Neural progenitor cell (in vitro differentiated cells): ENCODE measurements around the gene LRIG2.

Experiments used
- CTCF ChIP-seq: fragments of 200-600 bp; sonication (generic); IDR thresholded peaks from 2 replicates; pipeline ENCODE4 v1.5.1; 2017; ENCODE audit warnings: antibody characterized with exemption, mild to moderate bottlenecking
- EZH2 ChIP-seq: fragments of 200-600 bp; sonication (generic); IDR thresholded peaks from 2 replicates; pipeline ENCODE4 v1.6.1; 2017; ENCODE audit warnings: antibody characterized with exemption, mild to moderate bottlenecking, moderate library complexity

- no peak for TF ChIP-seq CTCF
- TF ChIP-seq EZH2 = no peak
Measured at GRCh38 chr1:113142791-113143190, 69.8 kb downstream of the LRIG2 start.
